ENCODE results near the gene NFATC2. TPM values are rescaled to one million over a fixed set of nuclear protein-coding genes. Genes with fewer than 3 reads are reported as not detected.

The NFATC2 gene
- total and polyA plus RNA-seq, 2 of the 8 experiments (the other 6 are each of a cell fraction or from before 2014, with no cell fraction given), result 0.27 to 0.91 TPM

GRCh38 chr20:51486197-51487005 lies 56.1 kb downstream of the NFATC2 start:
- FAIRE-seq (no peak), DNase-seq (ENCODE audit: low read depth in 1 of 2, low spot score in 2 of 2) (no peak)
- ChIA-PET POLR2A (ENCODE audit: partially characterized antibody) (no interaction called here), CTCF (ENCODE audit: partially characterized antibody) (interaction anchor here (1.0 to 1.1 kb wide), 2 partner anchors 25 to 44 kb away, joined by 3 read pairs; no protein-coding TSS in a partner anchor)
- no peak overlapping the region for H2BK120ac ChIP-seq (replicated peaks; ENCODE audit: low read depth, low read length)
- H3K79me2 ChIP-seq (ENCODE audit: control insufficient read depth in 1 of 2, insufficient read depth in 2 of 2, low read length in 2 of 2), result no peaks in the 10 kb centered on the region
- H3K4me3 ChIP-seq (ENCODE audit: extremely low read depth in 1 of 4, insufficient read depth in 2 of 4, low read depth in 3 of 4, low read length in 4 of 4), result no peak overlapping the region
- no peaks in the 10 kb centered on the region for H3K23me2 ChIP-seq (ENCODE audit: low read depth, low read length)
- H4K8ac ChIP-seq (ENCODE audit: extremely low read depth, insufficient read depth, low read length), result no peak overlapping the region
- no peak overlapping the region for H2BK12ac ChIP-seq (ENCODE audit: low read depth, low read length)
- no peak overlapping the region for H3K27ac ChIP-seq (ENCODE audit: low read depth, low read length)
- no peak overlapping the region for H2BK15ac ChIP-seq (ENCODE audit: low read length)
- H3K4me2 ChIP-seq (ENCODE audit: insufficient read depth in 1 of 2, low read depth in 2 of 2, low read length in 2 of 2), result no peak overlapping the region
- H4K91ac ChIP-seq (replicated peaks; ENCODE audit: insufficient read length, low read length), result no peak overlapping the region
- H2BK20ac ChIP-seq (ENCODE audit: low read length), result no peak overlapping the region
- no peaks in the 10 kb centered on the region; a peak in 2 of 7 replicates for H3K4me1 ChIP-seq (replicated peaks in 1 of 4; ENCODE audit: control insufficient read depth in 3 of 4, insufficient read depth in 4 of 4, low read length in 3 of 4)
- H2AK5ac ChIP-seq (ENCODE audit: low read depth, low read length), result no peak overlapping the region
- H3K56ac ChIP-seq (replicated peaks; ENCODE audit: insufficient read length, low read depth, low read length), result no peak overlapping the region
- H2BK5ac ChIP-seq (ENCODE audit: low read depth, low read length), result no peak overlapping the region
- no peaks in the 10 kb centered on the region for H4K20me1 ChIP-seq (replicated peaks in 1 of 2; ENCODE audit: control insufficient read depth in 1 of 2, insufficient read depth in 2 of 2, low read length in 2 of 2)
- no peak overlapping the region for H4K5ac ChIP-seq (ENCODE audit: insufficient read length, low read depth, low read length)
- no peak overlapping the region for H2AFZ ChIP-seq (ENCODE audit: low read length)
- H3K14ac ChIP-seq (ENCODE audit: insufficient read length), result no peak overlapping the region
- H3K9ac ChIP-seq (replicated peaks in 1 of 4; ENCODE audit: extremely low read depth in 1 of 4, low read depth in 3 of 4, low read length in 3 of 4), result no peak overlapping the region
- H3K18ac ChIP-seq (ENCODE audit: extremely low read depth, low read length), result no peak overlapping the region
- no peaks in the 10 kb centered on the region for H3K9me3 ChIP-seq (ENCODE audit: insufficient read depth in 2 of 2, low read depth in 1 of 2, low read length in 1 of 2)
- H3K36me3 ChIP-seq (ENCODE audit: control insufficient read depth in 2 of 4, insufficient read depth in 4 of 4, low read length in 3 of 4), result no peaks in the 10 kb centered on the region
- no peaks in the 10 kb centered on the region for H3K79me1 ChIP-seq (ENCODE audit: low read depth, low read length)
- no peak overlapping the region for H3K4ac ChIP-seq (replicated peaks; ENCODE audit: insufficient read length, low read depth, low read length)
- H3K27me3 ChIP-seq (replicated peaks in 1 of 4; ENCODE audit: control insufficient read depth in 3 of 4, extremely low read depth in 1 of 4, insufficient read depth in 3 of 4, low read length in 3 of 4), result no peaks in the 10 kb centered on the region
- WGBS, 2 experiments (ENCODE audit: extremely low coverage in 1 of 2, insufficient coverage in 1 of 2, insufficient read length in 1 of 2, insufficient replicate concordance in 2 of 2, low coverage in 1 of 2, low lambda C conversion rate in 2 of 2, missing lambda C conversion rate in 1 of 2), result 79% methylated on average over 11 of the region's 12 CpGs; no CpG with 5 or more reads in 1 of the 2 experiments
- no peak overlapping the region for H3K23ac ChIP-seq (ENCODE audit: insufficient read length)
- TF ChIP-seq USF2 (IDR thresholded peaks at IDR 0.05; ENCODE audit: low read length), result no peak
- no peak for TF ChIP-seq BCL11A (IDR thresholded peaks at IDR 0.05; ENCODE audit: low read depth in 2 of 2, low read length in 2 of 2)
- TF ChIP-seq SIRT6 (IDR thresholded peaks at IDR 0.05; ENCODE audit: low read length), result no peak
- no peak for TF ChIP-seq SP1 (IDR thresholded peaks at IDR 0.05; ENCODE audit: low read depth, low read length)
- TF ChIP-seq RNF2 (IDR thresholded peaks at IDR 0.05; ENCODE audit: borderline replicate concordance, low read depth, low read length, missing control alignments, poor library complexity, severe bottlenecking), result no peak
- TF ChIP-seq ATF2 (IDR thresholded peaks at IDR 0.05; ENCODE audit: low read length), result no peak
- TF ChIP-seq KDM5A (IDR thresholded peaks at IDR 0.05; ENCODE audit: low read length), result no peak
- TF ChIP-seq EGR1 (IDR thresholded peaks at IDR 0.05; ENCODE audit: borderline replicate concordance, low read depth, low read length), result no peak
- no peak for TF ChIP-seq PHF8 (conservative IDR thresholded peaks at IDR 0.05; ENCODE audit: low read depth, low read length)
